Stimulated activated CD4-positive, alpha-beta T cell treated with anti-CD3 and anti-CD28 coated beads, Interleukin-15, amount 100 ng/mL, for 24 hours (primary cell): ENCODE results near the gene CNNM3.

Source experiments
- DNase-seq: peaks from one replicate; pipeline ENCODE4 v3.0.0-alpha.2; 2020

Gene CNNM3

DNA sequence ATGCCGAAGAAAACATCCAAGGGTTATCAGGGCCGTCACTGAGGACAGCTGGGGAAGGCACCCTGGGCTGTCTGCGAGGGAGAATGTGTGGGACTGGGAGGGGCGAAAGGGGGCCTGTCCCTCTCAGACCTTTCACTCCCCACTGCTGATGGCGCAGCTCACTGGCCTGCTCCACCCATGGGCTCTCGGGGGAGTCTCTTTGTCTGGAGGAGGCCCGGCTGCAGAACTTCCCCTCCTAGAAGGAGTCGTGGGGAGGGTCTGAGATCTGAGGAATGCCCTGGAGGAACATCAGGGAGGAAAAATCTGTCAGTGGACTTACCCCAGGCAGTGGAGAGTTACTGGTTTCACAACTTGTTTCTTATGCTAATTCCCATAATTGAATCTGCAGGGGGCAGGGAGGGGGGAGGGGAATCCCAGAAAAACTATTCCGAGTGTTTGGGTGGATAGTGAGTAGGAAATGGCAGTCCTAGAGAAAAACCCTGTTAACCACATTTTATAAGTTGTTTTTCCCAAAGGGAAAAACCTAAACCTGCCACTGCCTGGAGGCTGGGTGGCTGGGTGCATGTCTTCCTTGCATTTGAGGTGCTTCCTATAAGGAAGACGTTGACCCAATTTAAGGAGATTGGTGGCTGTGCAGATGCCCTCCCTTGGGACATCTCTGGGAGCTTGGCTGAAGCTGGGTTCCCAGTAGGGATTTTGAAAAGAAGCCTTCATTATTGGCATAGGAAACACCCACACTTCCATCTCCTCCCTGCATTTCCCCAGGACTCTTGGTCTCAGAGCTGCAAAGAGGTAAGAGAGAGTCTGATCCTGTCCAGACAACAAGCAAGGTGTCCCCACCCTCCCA is 65.5 kb downstream of the CNNM3 start:
- no peak for DNase-seq

DNA sequence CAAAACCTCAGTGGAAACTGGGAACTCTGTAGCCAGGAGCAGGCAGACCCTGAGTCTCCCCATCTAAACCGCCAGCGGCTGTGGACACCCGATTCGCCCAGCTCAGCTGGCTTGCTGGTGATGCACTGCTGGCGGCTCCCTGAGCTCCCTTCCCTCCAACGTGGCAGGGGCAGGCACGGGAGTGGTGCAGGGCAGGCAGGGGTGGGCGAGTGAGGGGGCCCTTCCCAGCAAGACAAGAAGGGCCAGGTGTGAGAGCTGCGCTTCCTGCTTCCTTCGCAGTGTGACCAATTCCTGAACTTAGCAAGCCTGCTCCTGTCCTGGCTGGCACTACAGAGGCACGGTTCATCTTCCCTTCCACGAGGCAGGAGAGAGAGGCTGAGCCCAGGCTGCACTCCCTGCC is 66.2 kb downstream of the CNNM3 start:
- DNase-seq, result no peak

DNA sequence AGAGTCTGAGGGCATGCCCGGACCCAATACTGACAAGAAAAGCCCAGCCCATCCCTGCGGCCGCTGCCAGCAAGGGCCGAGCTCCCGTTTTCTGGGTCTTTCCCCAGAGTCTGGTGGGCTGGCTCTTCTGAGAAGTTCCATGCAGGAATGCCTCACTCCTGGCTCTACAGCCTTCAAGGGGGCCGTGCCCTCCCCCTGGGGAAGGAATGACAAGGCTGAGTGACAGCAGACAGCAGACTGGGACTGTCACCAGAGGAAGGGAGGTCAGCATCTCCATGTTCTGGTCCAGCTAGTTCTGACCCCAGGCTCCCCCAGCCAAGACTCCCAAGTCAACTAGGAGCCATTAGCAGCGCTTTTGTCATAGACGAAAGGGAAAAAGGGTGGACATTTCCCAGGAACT is 66.8 kb downstream of the CNNM3 start:
- DNase-seq, result no peak

DNA sequence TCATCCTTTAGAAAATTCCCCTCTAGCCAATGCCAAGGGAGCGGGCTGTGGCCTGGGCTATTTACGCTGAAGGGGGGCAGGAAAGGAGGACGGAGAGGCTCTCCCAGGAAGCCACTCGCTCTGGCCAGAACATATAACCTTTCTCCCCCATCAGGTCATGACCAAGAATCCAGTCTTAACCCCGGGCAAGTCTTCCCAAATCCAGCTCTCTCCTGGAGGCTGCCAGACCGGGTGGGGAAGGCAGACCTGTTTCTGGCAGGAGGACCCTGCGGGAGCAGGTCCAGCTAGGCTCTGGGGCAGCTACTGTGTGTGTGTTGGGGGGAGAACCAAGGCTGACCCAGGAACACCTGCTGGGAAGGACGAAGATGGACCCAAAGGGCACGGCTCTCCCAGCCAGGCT is 67.2 kb downstream of the CNNM3 start:
- no peak for DNase-seq
